ENCODE measurements around the gene GALNT18.

GALNT18 gene

GRCh38 chr11:11380883-11381282 lies 240.9 kb downstream of the GALNT18 start:
- no peak for TF ChIP-seq ARNTL (CRISPR knock-in tag; IDR thresholded peaks at IDR 0.05; ENCODE audit: borderline replicate concordance, low read depth)
- no peak for TF ChIP-seq POU6F1 (CRISPR knock-in tag; IDR thresholded peaks at IDR 0.05; ENCODE audit: borderline replicate concordance, low read depth)
- no peak for TF ChIP-seq PATZ1 (CRISPR knock-in tag; IDR thresholded peaks at IDR 0.05; ENCODE audit: borderline replicate concordance)
- TF ChIP-seq ZNF565 (CRISPR knock-in tag; conservative IDR thresholded peaks at IDR 0.05; ENCODE audit: low read depth): no peak
- no peak for TF ChIP-seq ZNF70 (CRISPR knock-in tag; IDR thresholded peaks at IDR 0.05)
- no peak for TF ChIP-seq ZNF8 (CRISPR knock-in tag; IDR thresholded peaks at IDR 0.05)
- TF ChIP-seq ESRRG (CRISPR knock-in tag; IDR thresholded peaks at IDR 0.05): no peak
- TF ChIP-seq ZFP30 (CRISPR knock-in tag; IDR thresholded peaks at IDR 0.05): no peak

GRCh38 chr11:11380340-11380739 lies 241.5 kb downstream of the GALNT18 start:
- ATAC-seq: no peak
- TF ChIP-seq ZNF70 (CRISPR knock-in tag; IDR thresholded peaks at IDR 0.05) (peak; percentile 98), TSHZ2 (CRISPR knock-in tag; IDR thresholded peaks at IDR 0.05) (no peak)

More at GRCh38 chr11:11380883-11381282, 240.9 kb downstream of the GALNT18 start:
- ATAC-seq: no peak

- TF ChIP-seq GLIS3 (CRISPR knock-in tag; IDR thresholded peaks at IDR 0.05) (no peak), TCF4 (CRISPR knock-in tag; IDR thresholded peaks at IDR 0.05; ENCODE audit: borderline replicate concordance) (no peak), PATZ1 (CRISPR knock-in tag; IDR thresholded peaks at IDR 0.05; ENCODE audit: borderline replicate concordance) (no peak), ISL1 (CRISPR knock-in tag; IDR thresholded peaks at IDR 0.05) (no peak), SNAI2 (CRISPR knock-in tag; IDR thresholded peaks at IDR 0.05) (no peak), CSDC2 (CRISPR knock-in tag; IDR thresholded peaks at IDR 0.05) (no peak), BACH2 (CRISPR knock-in tag; IDR thresholded peaks at IDR 0.05; ENCODE audit: borderline replicate concordance) (no peak), ZC3H10 (CRISPR knock-in tag; IDR thresholded peaks at IDR 0.05) (no peak), RARB (CRISPR knock-in tag; IDR thresholded peaks at IDR 0.05) (no peak), ZNF8 (CRISPR knock-in tag; IDR thresholded peaks at IDR 0.05) (no peak), ARNTL (CRISPR knock-in tag; IDR thresholded peaks at IDR 0.05; ENCODE audit: borderline replicate concordance, low read depth) (no peak), ESRRG (CRISPR knock-in tag; IDR thresholded peaks at IDR 0.05) (no peak), POU6F1 (CRISPR knock-in tag; IDR thresholded peaks at IDR 0.05; ENCODE audit: borderline replicate concordance, low read depth) (no peak), ZFP3 (CRISPR knock-in tag; IDR thresholded peaks at IDR 0.05) (no peak)
- no peak for ATAC-seq
These were observed 242.1 kb downstream of the GALNT18 start for GRCh38 chr11:11379661-11380060.

Data from SK-N-SH treated with all-trans-retinoic acid at 6 μM for 48 hours (cell line).